Astrocyte (in vitro differentiated cells and primary cell): ENCODE results near the gene LRRC47.

Experiments
- EZH2 ChIP-seq: IDR thresholded peaks from 2 replicates; pipeline ENCODE4 v1.6.1; 2012; ENCODE audit warnings: mild to moderate bottlenecking, low read length, inconsistent platforms; ENCODE audit not compliant: insufficient read depth
- TF ChIP-seq, protein P1 (sequence below): IDR thresholded peaks from 2 replicates; pipeline ENCODE4 v1.5.1; 2011; ENCODE audit warnings: low read depth, mild to moderate bottlenecking, inconsistent platforms, low read length, moderate library complexity; ENCODE audit not compliant: insufficient read depth

DNA sequence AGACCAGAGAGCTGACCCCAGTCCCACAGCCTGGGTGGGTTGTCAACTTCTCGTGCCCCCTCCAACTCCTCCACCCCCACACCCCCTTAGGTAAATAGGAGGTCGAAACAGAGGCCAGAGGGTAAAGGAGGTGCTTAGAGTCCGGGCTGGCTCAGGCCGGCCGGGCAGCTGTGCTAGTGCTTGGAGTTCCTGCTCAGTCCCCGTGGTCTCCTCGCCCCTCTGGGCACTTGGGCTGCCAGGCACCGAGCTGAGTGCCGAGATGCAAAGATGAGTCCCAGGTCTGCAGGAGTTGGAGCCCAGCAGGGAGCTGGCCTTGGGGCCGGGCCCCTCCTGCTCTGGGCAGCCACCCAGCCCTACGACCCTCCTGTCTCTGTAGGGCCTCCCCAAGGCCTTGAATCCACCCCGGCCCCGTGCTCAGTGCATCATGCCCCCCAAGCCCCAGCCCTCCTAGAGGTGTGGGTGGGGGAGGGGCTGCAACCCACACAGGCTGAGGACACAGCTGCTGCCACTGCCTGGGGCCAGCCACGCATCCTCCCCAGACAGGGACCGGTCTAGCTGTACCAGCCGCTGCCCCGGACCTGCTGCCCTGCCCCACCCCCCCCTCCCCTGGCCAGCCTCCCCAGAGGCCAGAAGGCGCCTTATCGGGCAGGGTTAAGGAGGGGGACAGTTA lies 21.9 kb downstream of the LRRC47 start:
- TF ChIP-seq, protein P1, sequence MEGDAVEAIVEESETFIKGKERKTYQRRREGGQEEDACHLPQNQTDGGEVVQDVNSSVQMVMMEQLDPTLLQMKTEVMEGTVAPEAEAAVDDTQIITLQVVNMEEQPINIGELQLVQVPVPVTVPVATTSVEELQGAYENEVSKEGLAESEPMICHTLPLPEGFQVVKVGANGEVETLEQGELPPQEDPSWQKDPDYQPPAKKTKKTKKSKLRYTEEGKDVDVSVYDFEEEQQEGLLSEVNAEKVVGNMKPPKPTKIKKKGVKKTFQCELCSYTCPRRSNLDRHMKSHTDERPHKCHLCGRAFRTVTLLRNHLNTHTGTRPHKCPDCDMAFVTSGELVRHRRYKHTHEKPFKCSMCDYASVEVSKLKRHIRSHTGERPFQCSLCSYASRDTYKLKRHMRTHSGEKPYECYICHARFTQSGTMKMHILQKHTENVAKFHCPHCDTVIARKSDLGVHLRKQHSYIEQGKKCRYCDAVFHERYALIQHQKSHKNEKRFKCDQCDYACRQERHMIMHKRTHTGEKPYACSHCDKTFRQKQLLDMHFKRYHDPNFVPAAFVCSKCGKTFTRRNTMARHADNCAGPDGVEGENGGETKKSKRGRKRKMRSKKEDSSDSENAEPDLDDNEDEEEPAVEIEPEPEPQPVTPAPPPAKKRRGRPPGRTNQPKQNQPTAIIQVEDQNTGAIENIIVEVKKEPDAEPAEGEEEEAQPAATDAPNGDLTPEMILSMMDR, result no peak
- TF ChIP-seq EZH2, result no peak
